ENCODE data around the gene CCDC92B.
A peak's percentile ranks its signal among the peaks of the same experiment; 100 is the strongest.

The CCDC92B gene

DNA sequence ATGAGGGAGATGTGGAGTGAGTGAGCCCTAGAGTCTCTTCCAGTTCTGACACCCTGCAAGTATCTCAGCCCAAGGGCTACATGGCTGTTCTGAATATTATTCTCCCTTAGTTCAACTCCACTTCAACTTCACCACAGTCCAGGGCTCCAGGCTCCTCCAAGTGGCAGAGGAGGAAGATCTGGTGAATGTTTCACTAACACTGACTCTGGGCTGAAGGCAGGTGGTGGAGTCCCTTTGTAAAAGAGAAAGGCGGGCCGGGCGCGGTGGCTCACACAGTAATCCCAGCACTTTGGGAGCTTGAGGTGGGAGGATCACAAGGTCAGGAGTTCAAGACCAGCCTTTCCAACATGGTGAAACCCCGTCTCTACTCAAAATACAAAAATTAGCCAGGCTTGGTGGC is 13.6 kb downstream of the CCDC92B start:
- Histone ChIP-seq H3K23ac (ENCODE audit: low read length) (no peak overlapping the region), H3K9ac (ENCODE audit: low read length) (no peak overlapping the region), H2AK5ac (ENCODE audit: low read length) (no peak overlapping the region), H3K36me3 (ENCODE audit: control insufficient read depth in 1 of 2, insufficient read depth in 2 of 2, low read length in 2 of 2) (no peaks in the 10 kb centered on the region), H3K18ac (ENCODE audit: low read length) (no peak overlapping the region), H3K4me2 (ENCODE audit: low read length) (no peak overlapping the region), H4K12ac (ENCODE audit: low read depth, low read length) (no peak overlapping the region), H2AFZ (ENCODE audit: insufficient read depth, low read length, poor library complexity) (no peak overlapping the region), H2BK5ac (ENCODE audit: low read depth, low read length, poor library complexity) (no peak overlapping the region), H3K4ac (ENCODE audit: low read depth, low read length) (no peak overlapping the region), H3K79me1 (ENCODE audit: low read length) (no peaks in the 10 kb centered on the region), H2BK120ac (ENCODE audit: insufficient read depth, low read length, poor library complexity) (no peak overlapping the region), H2BK12ac (ENCODE audit: low read length) (no peak overlapping the region), H3K27ac (ENCODE audit: low read depth, low read length) (no peak overlapping the region), H4K91ac (ENCODE audit: low read depth, low read length) (no peak overlapping the region), H4K8ac (ENCODE audit: low read depth, low read length) (no peak overlapping the region), H3K14ac (ENCODE audit: low read length) (no peak overlapping the region), H3K9me3 (ENCODE audit: insufficient read depth, low read depth, low read length) (peaks cover 3% of the 10 kb centered on the region), H3K4me1 (ENCODE audit: control insufficient read depth in 1 of 2, insufficient read depth in 2 of 2, low read length in 2 of 2) (no peaks in the 10 kb centered on the region), H3K27me3 (ENCODE audit: insufficient read depth, low read length) (no peaks in the 10 kb centered on the region), H3K79me2 (ENCODE audit: control insufficient read depth, insufficient read depth, low read length, poor library complexity) (no peaks in the 10 kb centered on the region), H3K4me3 (ENCODE audit: low read depth, low read length) (no peak overlapping the region)
- DNase-seq: no peak
- no CpG with 5 or more reads among the region's 5 CpGs for WGBS (ENCODE audit: extremely low coverage, insufficient coverage, insufficient read length)

DNA sequence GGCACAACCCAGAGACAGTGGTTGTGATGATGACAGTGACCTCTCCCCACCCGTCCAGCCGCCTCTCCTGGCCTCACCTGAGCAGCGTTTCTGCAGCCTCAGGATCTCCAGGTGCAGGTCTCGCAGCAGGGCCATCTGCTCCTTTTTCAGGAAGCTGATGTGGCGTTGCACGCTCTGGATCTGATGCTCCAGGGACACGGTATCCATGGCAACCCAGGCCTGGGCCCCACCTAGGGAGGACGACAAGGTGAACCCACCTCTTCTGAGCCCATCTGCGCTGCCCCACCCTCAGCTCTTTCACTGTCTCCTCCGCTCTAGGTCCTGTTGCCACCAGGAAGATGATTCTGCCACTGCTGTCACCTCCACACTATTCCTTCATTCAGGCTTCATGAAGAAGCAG is 14.5 kb downstream of the CCDC92B start:
- WGBS (ENCODE audit: extremely low coverage, insufficient coverage, insufficient read length): no CpG with 5 or more reads among the region's 10 CpGs
- no peak overlapping the region for H3K23ac ChIP-seq (ENCODE audit: low read length)

DNA sequence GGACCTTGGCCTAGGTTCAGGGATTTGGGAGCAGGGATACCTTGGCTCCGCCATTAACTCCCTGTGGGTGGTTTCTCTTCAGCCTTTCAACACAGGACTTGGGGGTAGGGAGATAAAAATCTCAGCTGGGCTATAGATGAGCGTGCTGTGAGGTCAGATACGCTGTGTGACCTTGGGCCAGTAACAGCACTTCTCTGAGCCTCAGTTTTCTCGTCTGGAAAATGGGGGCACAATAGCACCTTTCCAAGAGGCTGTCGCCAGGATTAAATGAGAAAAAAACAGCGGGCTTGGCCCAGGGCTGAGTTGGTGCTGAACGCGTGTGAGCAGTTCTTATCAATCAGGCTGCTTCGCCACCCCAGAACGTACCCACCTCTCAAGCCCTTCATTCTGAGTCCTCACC is 17.6 kb downstream of the CCDC92B start:
- Histone ChIP-seq H3K9me3 (ENCODE audit: insufficient read depth, low read depth, low read length) (peaks cover 3% of the 10 kb centered on the region), H3K79me2 (ENCODE audit: control insufficient read depth, insufficient read depth, low read length, poor library complexity) (no peaks in the 10 kb centered on the region), H3K27ac (ENCODE audit: low read depth, low read length) (no peak overlapping the region), H3K4me2 (ENCODE audit: low read length) (no peak overlapping the region), H2AK5ac (ENCODE audit: low read length) (no peak overlapping the region), H2BK120ac (ENCODE audit: insufficient read depth, low read length, poor library complexity) (no peak overlapping the region), H3K4me1 (ENCODE audit: control insufficient read depth in 1 of 2, insufficient read depth in 2 of 2, low read length in 2 of 2) (no peaks in the 10 kb centered on the region), H3K18ac (ENCODE audit: low read length) (no peak overlapping the region), H3K14ac (ENCODE audit: low read length) (no peak overlapping the region), H3K79me1 (ENCODE audit: low read length) (no peaks in the 10 kb centered on the region), H4K12ac (ENCODE audit: low read depth, low read length) (no peak overlapping the region), H4K91ac (ENCODE audit: low read depth, low read length) (no peak overlapping the region), H3K36me3 (ENCODE audit: control insufficient read depth in 1 of 2, insufficient read depth in 2 of 2, low read length in 2 of 2) (no peaks in the 10 kb centered on the region), H2BK5ac (ENCODE audit: low read depth, low read length, poor library complexity) (no peak overlapping the region), H3K4ac (ENCODE audit: low read depth, low read length) (no peak overlapping the region), H3K9ac (ENCODE audit: low read length) (no peak overlapping the region), H4K8ac (ENCODE audit: low read depth, low read length) (no peak overlapping the region), H3K4me3 (ENCODE audit: low read depth, low read length) (no peak overlapping the region), H3K27me3 (ENCODE audit: insufficient read depth, low read length) (no peaks in the 10 kb centered on the region), H3K23ac (ENCODE audit: low read length) (no peak overlapping the region), H2AFZ (ENCODE audit: insufficient read depth, low read length, poor library complexity) (no peak overlapping the region), H2BK12ac (ENCODE audit: low read length) (no peak overlapping the region)
- no CpG with 5 or more reads among the region's 10 CpGs for WGBS (ENCODE audit: extremely low coverage, insufficient coverage, insufficient read length)
- DNase-seq: no peak

More for the DNA sequence above, 14.5 kb downstream of the CCDC92B start:
- Histone ChIP-seq H3K79me2 (ENCODE audit: control insufficient read depth, insufficient read depth, low read length, poor library complexity) (no peaks in the 10 kb centered on the region), H4K12ac (ENCODE audit: low read depth, low read length) (no peak overlapping the region), H3K4ac (ENCODE audit: low read depth, low read length) (no peak overlapping the region), H3K9me3 (ENCODE audit: insufficient read depth, low read depth, low read length) (peaks cover 3% of the 10 kb centered on the region), H3K4me1 (ENCODE audit: control insufficient read depth in 1 of 2, insufficient read depth in 2 of 2, low read length in 2 of 2) (no peaks in the 10 kb centered on the region), H3K14ac (ENCODE audit: low read length) (no peak overlapping the region), H3K27ac (ENCODE audit: low read depth, low read length) (no peak overlapping the region), H3K27me3 (ENCODE audit: insufficient read depth, low read length) (no peaks in the 10 kb centered on the region), H2BK12ac (ENCODE audit: low read length) (no peak overlapping the region), H3K9ac (ENCODE audit: low read length) (peak overlapping the region; percentile 27), H2BK5ac (ENCODE audit: low read depth, low read length, poor library complexity) (no peak overlapping the region), H4K8ac (ENCODE audit: low read depth, low read length) (no peak overlapping the region), H4K91ac (ENCODE audit: low read depth, low read length) (no peak overlapping the region), H3K4me3 (ENCODE audit: low read depth, low read length) (no peak overlapping the region), H2AFZ (ENCODE audit: insufficient read depth, low read length, poor library complexity) (no peak overlapping the region), H2AK5ac (ENCODE audit: low read length) (no peak overlapping the region), H2BK120ac (ENCODE audit: insufficient read depth, low read length, poor library complexity) (no peak overlapping the region), H3K4me2 (ENCODE audit: low read length) (no peak overlapping the region), H3K79me1 (ENCODE audit: low read length) (no peaks in the 10 kb centered on the region), H3K18ac (ENCODE audit: low read length) (no peak overlapping the region), H3K36me3 (ENCODE audit: control insufficient read depth in 1 of 2, insufficient read depth in 2 of 2, low read length in 2 of 2) (no peaks in the 10 kb centered on the region)
- no peak for DNase-seq

DNA sequence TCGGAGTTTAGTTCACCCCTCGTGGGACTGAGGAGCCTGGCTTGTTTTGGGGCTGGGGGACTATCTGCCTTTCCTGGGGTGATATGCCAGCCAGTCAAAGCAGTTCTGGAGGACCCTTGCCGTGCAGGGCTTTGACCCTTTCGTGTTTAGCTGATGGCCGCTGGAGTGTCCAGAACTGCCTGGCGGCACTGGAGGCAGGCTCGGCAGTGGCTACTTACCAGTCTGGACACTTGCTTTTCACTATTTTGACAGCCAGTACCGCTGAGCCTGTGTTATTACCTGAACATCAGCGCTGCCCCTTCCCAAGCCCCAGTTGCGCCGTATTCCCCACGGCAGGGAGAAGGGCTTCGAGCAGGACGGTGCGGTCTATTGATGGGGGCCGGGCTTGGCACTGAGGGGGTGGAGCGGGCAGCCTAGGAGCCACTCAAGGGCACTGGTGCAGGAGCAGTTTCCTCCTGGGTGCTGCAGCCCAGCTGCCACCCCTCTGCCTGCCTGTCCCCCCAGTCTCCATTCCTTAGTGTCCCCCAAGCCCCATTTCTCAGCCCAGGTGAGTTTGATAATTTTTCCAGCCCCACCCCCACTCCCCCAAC is 18.6 kb downstream of the CCDC92B start:
- Histone ChIP-seq H3K27me3 (ENCODE audit: insufficient read depth, low read length) (no peaks in the 10 kb centered on the region), H3K27ac (ENCODE audit: low read depth, low read length) (no peak overlapping the region), H4K8ac (ENCODE audit: low read depth, low read length) (no peak overlapping the region), H3K79me2 (ENCODE audit: control insufficient read depth, insufficient read depth, low read length, poor library complexity) (no peaks in the 10 kb centered on the region), H3K14ac (ENCODE audit: low read length) (no peak overlapping the region), H3K9me3 (ENCODE audit: insufficient read depth, low read depth, low read length) (peaks cover 3% of the 10 kb centered on the region), H3K4ac (ENCODE audit: low read depth, low read length) (no peak overlapping the region), H4K91ac (ENCODE audit: low read depth, low read length) (no peak overlapping the region), H3K23ac (ENCODE audit: low read length) (no peak overlapping the region), H2AFZ (ENCODE audit: insufficient read depth, low read length, poor library complexity) (no peak overlapping the region), H2BK120ac (ENCODE audit: insufficient read depth, low read length, poor library complexity) (no peak overlapping the region), H3K18ac (ENCODE audit: low read length) (no peak overlapping the region), H3K79me1 (ENCODE audit: low read length) (no peaks in the 10 kb centered on the region), H2BK12ac (ENCODE audit: low read length) (no peak overlapping the region), H2AK5ac (ENCODE audit: low read length) (no peak overlapping the region), H3K4me1 (ENCODE audit: control insufficient read depth in 1 of 2, insufficient read depth in 2 of 2, low read length in 2 of 2) (no peaks in the 10 kb centered on the region), H3K4me3 (ENCODE audit: low read depth, low read length) (no peak overlapping the region), H3K36me3 (ENCODE audit: control insufficient read depth in 1 of 2, insufficient read depth in 2 of 2, low read length in 2 of 2) (no peaks in the 10 kb centered on the region), H2BK5ac (ENCODE audit: low read depth, low read length, poor library complexity) (no peak overlapping the region), H3K9ac (ENCODE audit: low read length) (no peak overlapping the region), H3K4me2 (ENCODE audit: low read length) (no peak overlapping the region), H4K12ac (ENCODE audit: low read depth, low read length) (no peak overlapping the region)
- DNase-seq: no peak
- no CpG with 5 or more reads among the region's 17 CpGs for WGBS (ENCODE audit: extremely low coverage, insufficient coverage, insufficient read length)
